Measurements from ENCODE around the gene GRID2IP.
"Not testable (repeated sequence)": the region's sequence is repeated elsewhere in the genome, so short reads cannot be mapped to it uniquely, and the experiment has no call there.

The GRID2IP gene

DNA sequence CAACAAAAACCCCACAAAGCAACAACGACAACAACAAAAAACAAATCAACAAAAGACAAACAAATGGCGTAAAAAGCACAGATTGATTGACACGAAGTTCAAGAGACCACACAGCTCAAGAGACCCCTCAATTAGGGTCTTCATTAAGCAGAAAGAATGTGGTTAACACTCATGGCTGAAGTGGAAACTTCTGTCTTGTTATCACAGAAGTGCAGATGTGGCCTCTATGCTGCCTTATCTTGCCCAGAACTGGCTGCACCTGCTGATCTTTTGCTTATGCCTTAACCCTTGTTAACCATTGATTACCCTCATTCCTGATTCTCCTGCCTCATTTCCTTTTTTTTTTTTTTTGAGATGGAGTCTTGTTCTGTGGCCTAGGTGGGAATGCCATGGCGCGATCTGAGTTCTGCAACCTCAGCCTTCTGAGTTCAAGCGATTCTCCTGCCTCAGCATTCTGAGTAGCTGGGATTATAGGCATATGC lies 100.0 kb downstream of the GRID2IP start:
- no peaks in the 10 kb centered on the region for H3K9me2 ChIP-seq (replicated peaks; ENCODE audit: control insufficient read depth, low read length)
- H3K36me3 ChIP-seq (ENCODE audit: control insufficient read depth, low read length): peaks cover 4% of the 10 kb centered on the region; the same call in 1 of the 2 replicates
- H3F3A ChIP-seq (ENCODE audit: control insufficient read depth, insufficient read depth): no peaks in the 10 kb centered on the region; the same call in 1 of the 2 replicates
- no peak overlapping the region for H3K4me3 ChIP-seq (ENCODE audit: low read length)
- no peak overlapping the region for H3K4me2 ChIP-seq (ENCODE audit: low read length)
- no peaks in the 10 kb centered on the region for H4K20me1 ChIP-seq (ENCODE audit: control insufficient read depth, insufficient read depth, low read depth, low read length)
- H3K27me3 ChIP-seq (ENCODE audit: control insufficient read depth, low read length): no peaks in the 10 kb centered on the region
- H3K79me2 ChIP-seq (ENCODE audit: control insufficient read depth, low read length): peaks cover 23% of the 10 kb centered on the region
- no peak overlapping the region for H3K27ac ChIP-seq (ENCODE audit: low read depth, low read length)
- TF ChIP-seq EZH2phosphoT487 (IDR thresholded peaks at IDR 0.05; ENCODE audit: borderline replicate concordance, low read length): no peak
- TF ChIP-seq, protein P1, sequence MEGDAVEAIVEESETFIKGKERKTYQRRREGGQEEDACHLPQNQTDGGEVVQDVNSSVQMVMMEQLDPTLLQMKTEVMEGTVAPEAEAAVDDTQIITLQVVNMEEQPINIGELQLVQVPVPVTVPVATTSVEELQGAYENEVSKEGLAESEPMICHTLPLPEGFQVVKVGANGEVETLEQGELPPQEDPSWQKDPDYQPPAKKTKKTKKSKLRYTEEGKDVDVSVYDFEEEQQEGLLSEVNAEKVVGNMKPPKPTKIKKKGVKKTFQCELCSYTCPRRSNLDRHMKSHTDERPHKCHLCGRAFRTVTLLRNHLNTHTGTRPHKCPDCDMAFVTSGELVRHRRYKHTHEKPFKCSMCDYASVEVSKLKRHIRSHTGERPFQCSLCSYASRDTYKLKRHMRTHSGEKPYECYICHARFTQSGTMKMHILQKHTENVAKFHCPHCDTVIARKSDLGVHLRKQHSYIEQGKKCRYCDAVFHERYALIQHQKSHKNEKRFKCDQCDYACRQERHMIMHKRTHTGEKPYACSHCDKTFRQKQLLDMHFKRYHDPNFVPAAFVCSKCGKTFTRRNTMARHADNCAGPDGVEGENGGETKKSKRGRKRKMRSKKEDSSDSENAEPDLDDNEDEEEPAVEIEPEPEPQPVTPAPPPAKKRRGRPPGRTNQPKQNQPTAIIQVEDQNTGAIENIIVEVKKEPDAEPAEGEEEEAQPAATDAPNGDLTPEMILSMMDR (IDR thresholded peaks at IDR 0.05; ENCODE audit: low read depth, low read length, poor library complexity, severe bottlenecking): no peak
- no peaks in the 10 kb centered on the region for H3K9me3 ChIP-seq (ENCODE audit: control insufficient read depth, insufficient read depth, low read length)
- peaks cover 22% of the 10 kb centered on the region for H3K4me1 ChIP-seq (ENCODE audit: control insufficient read depth, low read length)

GRCh38 chr7:6450591-6450990 lies 100.7 kb downstream of the GRID2IP start:
- H3K4me1 ChIP-seq (ENCODE audit: control insufficient read depth, low read length): peaks cover 18% of the 10 kb centered on the region
- peaks cover 28% of the 10 kb centered on the region for H3K79me2 ChIP-seq (ENCODE audit: control insufficient read depth, low read length)
- not testable (repeated sequence) for H3K9me3 ChIP-seq (ENCODE audit: control insufficient read depth, insufficient read depth, low read length); H4K20me1 ChIP-seq (ENCODE audit: control insufficient read depth, insufficient read depth, low read depth, low read length); H3K4me2 ChIP-seq (ENCODE audit: low read length); H3K27ac ChIP-seq (ENCODE audit: low read depth, low read length); H3K36me3 ChIP-seq (ENCODE audit: control insufficient read depth, low read length); H3F3A ChIP-seq (ENCODE audit: control insufficient read depth, insufficient read depth); H3K4me3 ChIP-seq (ENCODE audit: low read length); H3K9me2 ChIP-seq (replicated peaks; ENCODE audit: control insufficient read depth, low read length); H3K27me3 ChIP-seq (ENCODE audit: control insufficient read depth, low read length)

DNA sequence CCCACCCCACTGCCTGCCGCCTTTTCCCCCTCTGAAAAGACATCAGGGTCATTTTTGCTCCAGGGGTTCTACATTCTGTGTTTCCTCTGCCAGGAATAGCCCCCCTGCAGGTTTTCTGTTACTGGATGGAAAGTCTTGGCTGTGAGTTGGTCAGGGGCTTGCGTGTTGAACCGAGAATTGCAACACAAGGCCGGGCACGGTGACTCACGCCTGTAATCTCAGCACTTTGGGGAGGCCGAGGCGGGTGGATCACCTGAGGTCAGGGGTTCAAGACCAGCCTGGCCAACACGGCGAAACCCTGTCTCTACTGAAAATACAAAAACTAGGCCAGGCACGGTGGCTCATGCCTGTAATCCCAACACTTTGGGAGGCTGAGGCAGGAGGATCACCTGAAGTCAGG lies 101.4 kb downstream of the GRID2IP start:
- H4K20me1 ChIP-seq (ENCODE audit: control insufficient read depth, insufficient read depth, low read depth, low read length); H3K4me3 ChIP-seq (ENCODE audit: low read length); H3K9me2 ChIP-seq (replicated peaks; ENCODE audit: control insufficient read depth, low read length); H3K27ac ChIP-seq (ENCODE audit: low read depth, low read length); H3K4me2 ChIP-seq (ENCODE audit: low read length); H3K27me3 ChIP-seq (ENCODE audit: control insufficient read depth, low read length); H3F3A ChIP-seq (ENCODE audit: control insufficient read depth, insufficient read depth); H3K9me3 ChIP-seq (ENCODE audit: control insufficient read depth, insufficient read depth, low read length): not testable (repeated sequence)
- Histone ChIP-seq H3K4me1 (ENCODE audit: control insufficient read depth, low read length) (peaks cover 14% of the 10 kb centered on the region), H3K36me3 (ENCODE audit: control insufficient read depth, low read length) (peaks cover 15% of the 10 kb centered on the region), H3K79me2 (ENCODE audit: control insufficient read depth, low read length) (peaks cover 31% of the 10 kb centered on the region)

GRCh38 chr7:6448943-6449543 lies 102.2 kb downstream of the GRID2IP start:
- Histone ChIP-seq H4K20me1 (ENCODE audit: control insufficient read depth, insufficient read depth, low read depth, low read length) (no peaks in the 10 kb centered on the region), H3K27me3 (ENCODE audit: control insufficient read depth, low read length) (no peaks in the 10 kb centered on the region), H3K4me2 (ENCODE audit: low read length) (peak overlapping the region; percentile 84), H3K9me3 (ENCODE audit: control insufficient read depth, insufficient read depth, low read length) (no peaks in the 10 kb centered on the region), H3K36me3 (ENCODE audit: control insufficient read depth, low read length) (peaks cover 22% of the 10 kb centered on the region), H3F3A (ENCODE audit: control insufficient read depth, insufficient read depth) (peaks cover 5% of the 10 kb centered on the region; the same call in 1 of the 2 replicates), H3K9me2 (replicated peaks; ENCODE audit: control insufficient read depth, low read length) (no peaks in the 10 kb centered on the region), H3K79me2 (ENCODE audit: control insufficient read depth, low read length) (peaks cover 31% of the 10 kb centered on the region), H3K4me1 (ENCODE audit: control insufficient read depth, low read length) (peaks cover 14% of the 10 kb centered on the region), H3K27ac (ENCODE audit: low read depth, low read length) (no peak overlapping the region), H3K4me3 (ENCODE audit: low read length) (peak overlapping the region; percentile 85)
- TF ChIP-seq, protein P1 (IDR thresholded peaks at IDR 0.05; ENCODE audit: low read depth, low read length, poor library complexity, severe bottlenecking): no peak
- TF ChIP-seq EZH2phosphoT487 (IDR thresholded peaks at IDR 0.05; ENCODE audit: borderline replicate concordance, low read length): no peak
